CD4-positive, alpha-beta memory T cell (primary cell): Measurements from ENCODE around the gene HSPA1A. TPM values are rescaled to one million over a fixed set of nuclear protein-coding genes. Genes with fewer than 3 reads are reported as not detected.
A peak's percentile ranks its signal among the peaks of the same experiment; 100 is the strongest.

ENCODE experiments used
- CTCF ChIA-PET: fragments of 350-600 bp; sonication (Branson Sonifier 250); formaldehyde crosslinking; loops from one replicate; lab custom pipeline; 2021; ENCODE audit warnings: inconsistent platforms; ENCODE audit not compliant: partially characterized antibody; lab: Charles Lee
- POLR2A ChIA-PET: fragments of 350-600 bp; sonication (Branson Sonifier 250); formaldehyde crosslinking; loops from one replicate; lab custom pipeline; 2021; ENCODE audit not compliant: partially characterized antibody; lab: Charles Lee
- DNase-seq, 5 donors: peaks; one replicate each; pipeline versions ENCODE4 v3.0.0 to v3.0.0-alpha.2; 2020 to 2022; ENCODE audit warnings: mixed read lengths in 1 of 5
- H3K27ac ChIP-seq: one replicate; pipeline ENCODE4 v1.7.0; 2013; ENCODE audit warnings: low read depth, low read length
- H3K27me3 ChIP-seq: 2 replicates; pipeline ENCODE4 v1.7.0; 2013; ENCODE audit warnings: mild to moderate bottlenecking, low read length, moderate library complexity; ENCODE audit not compliant: insufficient read depth
- H3K36me3 ChIP-seq: 2 replicates; pipeline ENCODE4 v1.7.0; 2013; ENCODE audit warnings: mild to moderate bottlenecking, low read length, moderate library complexity; ENCODE audit not compliant: insufficient read depth
- H3K4me1 ChIP-seq: 2 replicates; pipeline ENCODE4 v1.7.0; 2013; ENCODE audit warnings: mild to moderate bottlenecking, low read length, moderate library complexity; ENCODE audit not compliant: insufficient read depth
- H3K4me3 ChIP-seq, 2 donors: one replicate each; pipeline ENCODE4 v1.7.0; 2013; ENCODE audit warnings: low read length in 2 of 2, mild to moderate bottlenecking in 1 of 2
- H3K9me3 ChIP-seq, 2 donors: one replicate each; pipeline ENCODE4 v1.7.0; 2013; ENCODE audit warnings: low read length in 2 of 2, control low read depth in 1 of 2; ENCODE audit not compliant: control insufficient read depth in 1 of 2
- H3K27ac Mint-ChIP-seq, 7 donors: one replicate each; pipeline ENCODE4 v1.8.0; 2020 to 2021; ENCODE audit warnings: mixed read lengths in 7 of 7, mild to moderate bottlenecking in 6 of 7, inconsistent platforms in 3 of 7, moderate library complexity in 3 of 7
- H3K27me3 Mint-ChIP-seq, 2 donors: one replicate each; pipeline ENCODE4 v1.8.0; 2020 to 2021; ENCODE audit warnings: mixed read lengths in 2 of 2
- H3K36me3 Mint-ChIP-seq, 2 donors: one replicate each; pipeline ENCODE4 v1.8.0; 2020 to 2021; ENCODE audit warnings: mixed read lengths in 2 of 2, inconsistent platforms in 1 of 2, mild to moderate bottlenecking in 1 of 2
- H3K4me1 Mint-ChIP-seq, 4 donors: one replicate each; pipeline ENCODE4 v1.8.0; 2020 to 2021; ENCODE audit warnings: mixed read lengths in 4 of 4, mild to moderate bottlenecking in 1 of 4
- H3K4me3 Mint-ChIP-seq, 8 donors: one replicate each; pipeline ENCODE4 v1.8.0; 2020 to 2021; ENCODE audit warnings: mixed read lengths in 8 of 8, mild to moderate bottlenecking in 7 of 8, moderate library complexity in 6 of 8, inconsistent platforms in 3 of 8
- H3K9me3 Mint-ChIP-seq, 8 donors: one replicate each; pipeline ENCODE4 v1.8.0; 2020 to 2021; ENCODE audit warnings: mixed read lengths in 8 of 8, mild to moderate bottlenecking in 5 of 8, inconsistent platforms in 3 of 8, moderate library complexity in 1 of 8
- intact Hi-C: fragments of 100-400 bp; cut with micrococcal nuclease; formaldehyde crosslinking; loops from one replicate; pipeline ENCODE4 v1.15.1; 2023
- polyA plus RNA-seq, 2 donors: library from polyadenylated mRNA; unstranded; fragments of 300-500 nt; fragmentation: Illumina TruSeq; gene quantifications; one replicate each; pipeline ENCODE4 v1.2.3, GENCODE V29; 2021
- total RNA-seq, 2 experiments: library from RNA; stranded (reverse); gene quantifications; one replicate each; pipeline ENCODE4 v1.2.3, GENCODE V29; 2021

The HSPA1A gene
- total and polyA plus RNA-seq, 4 experiments from 2014 or later, result 14.6 to 71.9 (median 70.7) TPM

DNA sequence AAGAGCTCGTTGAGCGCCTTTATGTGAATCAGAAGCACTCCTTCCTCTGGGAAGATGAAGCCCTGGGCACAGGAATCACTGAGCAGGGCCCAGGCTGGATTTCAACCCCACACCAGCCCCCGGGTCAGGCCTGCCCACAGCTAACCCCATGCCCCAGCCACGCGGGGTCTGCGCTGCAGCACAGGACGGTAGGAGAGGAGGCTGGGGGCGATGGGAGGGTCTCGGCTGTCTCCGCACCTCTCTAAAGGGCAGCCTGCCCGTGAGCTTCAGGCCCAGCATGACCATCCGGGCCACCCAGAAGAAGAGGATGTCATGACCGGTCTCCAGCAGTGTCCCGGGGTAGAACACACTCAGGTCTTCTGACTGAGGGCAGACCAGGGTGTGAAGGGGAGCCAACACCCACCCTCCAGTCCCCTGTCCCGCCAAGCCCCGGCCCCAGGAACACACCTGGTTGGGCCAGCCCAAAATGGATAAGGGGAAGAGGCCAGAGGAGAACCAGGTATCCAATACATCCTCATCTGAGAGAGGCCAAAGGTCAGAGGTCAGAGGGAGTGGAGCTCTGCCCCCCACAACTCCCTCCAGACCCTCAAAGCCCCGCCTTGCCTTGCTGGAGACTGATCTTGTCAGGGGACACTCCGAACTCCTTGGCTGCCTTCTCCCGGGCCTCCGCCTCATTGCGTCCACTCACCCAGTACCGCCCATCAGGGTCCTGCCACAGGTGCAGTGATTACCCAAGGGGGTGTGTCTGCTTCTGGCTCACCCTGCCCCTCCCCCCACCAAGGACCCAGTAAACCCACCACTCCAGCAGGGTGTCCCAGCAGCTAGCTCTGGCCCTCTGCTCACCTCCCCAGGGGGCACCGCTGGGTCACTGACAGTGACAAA is 33.9 kb upstream of the HSPA1A start:
- H3K27ac Mint-ChIP-seq, result peak overlapping the region in 1 of 7 donors; percentile 30
- peak overlapping the region in 1 of 8 donors; percentile 36 for H3K4me3 Mint-ChIP-seq
- POLR2A ChIA-PET, result no interaction called here
- peaks cover 47% of the 10 kb centered on the region for H3K36me3 ChIP-seq
- H3K9me3 ChIP-seq, result no peaks in the 10 kb centered on the region
- CTCF ChIA-PET, result interaction anchor here (3.8 kb wide), 1 partner anchor 12 kb away, joined by 15 read pairs; no protein-coding TSS in a partner anchor
- H3K4me1 Mint-ChIP-seq, result peaks cover 6 to 15% (median 12%) of the 10 kb centered on the region in 4 donors
- no peaks in the 10 kb centered on the region for H3K27me3 Mint-ChIP-seq
- H3K4me3 ChIP-seq, result no peak overlapping the region
- no peak for DNase-seq
- intact Hi-C loops, result no loop called here
- no peaks in the 10 kb centered on the region for H3K9me3 Mint-ChIP-seq
- H3K27me3 ChIP-seq, result no peaks in the 10 kb centered on the region
- H3K4me1 ChIP-seq, result peaks cover 14% of the 10 kb centered on the region
- H3K27ac ChIP-seq, result no peak overlapping the region
- peaks cover 16 to 43% of the 10 kb centered on the region in 2 donors for H3K36me3 Mint-ChIP-seq

DNA sequence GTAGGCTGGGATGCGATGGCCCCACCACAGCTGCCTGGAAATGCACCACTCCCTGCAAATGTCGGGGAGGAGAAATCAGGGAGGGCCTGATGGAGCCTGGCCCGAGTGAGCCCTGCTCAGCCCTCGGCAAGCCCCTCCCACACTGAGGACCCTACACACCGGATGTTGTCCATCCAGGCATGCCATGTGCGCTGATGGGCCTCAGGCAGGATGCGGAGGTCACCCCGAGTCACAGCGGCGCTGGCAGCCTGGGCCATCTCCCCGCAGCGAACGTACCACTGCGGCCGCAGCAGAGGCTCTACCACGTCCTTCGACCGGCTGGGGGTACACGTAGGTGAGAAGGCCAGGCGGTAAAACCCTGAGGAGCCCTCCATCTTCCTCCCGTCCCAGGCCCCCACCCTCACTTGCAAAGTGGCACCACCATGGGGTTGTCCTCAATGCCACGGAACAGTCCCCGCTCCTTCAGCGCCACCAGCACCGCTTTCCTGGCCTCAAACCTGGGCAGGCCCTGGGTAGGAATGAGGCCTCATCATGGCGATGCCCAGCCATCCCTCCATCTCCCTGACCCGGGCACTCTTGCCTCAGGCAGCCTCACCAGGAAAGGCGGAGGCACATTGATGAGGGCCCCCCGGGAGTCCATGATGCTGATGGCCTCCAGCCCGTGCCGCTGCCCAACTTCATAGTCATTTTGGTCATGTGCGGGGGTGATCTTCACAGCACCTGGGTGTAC is 33.1 kb upstream of the HSPA1A start:
- Mint-ChIP-seq H3K36me3 (peaks cover 16 to 40% of the 10 kb centered on the region in 2 donors), H3K9me3 (no peaks in the 10 kb centered on the region), H3K27ac (no peak overlapping the region), H3K27me3 (no peaks in the 10 kb centered on the region), H3K4me3 (no peak overlapping the region), H3K4me1 (peaks cover 1 to 8% (median 5%) of the 10 kb centered on the region in 4 donors)
- POLR2A ChIA-PET, result no interaction called here
- intact Hi-C loops, result no loop called here
- CTCF ChIA-PET, result no interaction called here
- Histone ChIP-seq H3K4me1 (peaks cover 6% of the 10 kb centered on the region), H3K27ac (no peak overlapping the region), H3K27me3 (no peaks in the 10 kb centered on the region), H3K36me3 (peaks cover 47% of the 10 kb centered on the region), H3K4me3 (no peak overlapping the region), H3K9me3 (no peaks in the 10 kb centered on the region)
- DNase-seq, result no peak

DNA sequence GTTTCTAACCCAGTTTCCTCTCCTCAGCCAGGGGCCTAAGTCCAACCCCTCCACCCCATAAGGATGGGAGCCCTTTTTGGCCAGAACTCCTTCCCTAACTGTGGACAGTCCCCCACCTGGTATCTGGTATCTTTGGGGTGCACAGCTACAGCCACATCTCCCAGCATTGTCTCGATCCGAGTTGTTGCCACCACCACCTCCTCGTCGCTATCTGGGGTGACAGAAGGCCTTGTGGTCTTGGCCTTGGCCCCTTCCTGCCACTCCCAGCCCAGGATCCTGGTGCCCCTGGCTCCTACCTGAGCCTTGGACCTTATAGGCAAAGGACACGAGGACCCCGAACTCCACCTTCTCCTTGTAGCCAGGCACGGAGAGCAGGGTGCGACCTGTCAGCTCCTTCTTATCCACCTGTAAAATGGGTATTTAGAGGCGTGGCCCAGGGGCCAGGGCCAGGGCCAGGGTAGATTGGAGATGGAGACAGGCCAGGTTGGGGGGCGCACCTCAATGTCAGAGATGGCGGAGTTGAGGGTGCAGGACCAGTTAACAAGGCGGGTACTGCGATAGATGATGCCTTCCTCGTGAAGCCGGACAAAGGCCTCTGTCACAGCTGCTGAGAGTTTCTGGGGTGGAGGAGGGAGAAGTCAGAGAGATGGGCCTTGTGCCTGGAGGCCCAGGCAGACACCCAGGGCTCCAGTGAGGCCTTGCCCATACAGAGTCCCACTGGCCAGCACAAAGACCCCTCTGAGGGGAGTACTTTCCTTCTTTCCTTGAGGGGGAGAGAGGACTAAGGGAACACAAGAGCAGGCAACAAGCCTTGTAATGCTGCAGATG is 31.0 kb upstream of the HSPA1A start:
- H3K4me3 Mint-ChIP-seq, result no peak overlapping the region
- H3K4me1 Mint-ChIP-seq, result peaks cover 0 to 2% (median under 1%) of the 10 kb centered on the region in 4 donors
- Histone ChIP-seq H3K27me3 (no peaks in the 10 kb centered on the region), H3K4me1 (no peaks in the 10 kb centered on the region), H3K4me3 (no peak overlapping the region), H3K27ac (no peak overlapping the region), H3K9me3 (no peaks in the 10 kb centered on the region), H3K36me3 (peaks cover 44% of the 10 kb centered on the region)
- POLR2A ChIA-PET, result interaction anchor here (1.1 to 2.4 kb wide), 4 partner anchors 10 to 47 kb away, joined by 3 to 7 read pairs (median 6); partner anchors contain the start of gene MSH5
- no peaks in the 10 kb centered on the region for H3K9me3 Mint-ChIP-seq
- CTCF ChIA-PET, result no interaction called here
- intact Hi-C loops, result no loop called here
- peak overlapping the region in 4 of 7 donors; percentile 36 to 52 (median 44) for H3K27ac Mint-ChIP-seq
- no peaks in the 10 kb centered on the region for H3K27me3 Mint-ChIP-seq
- H3K36me3 Mint-ChIP-seq, result peaks cover 20 to 37% of the 10 kb centered on the region in 2 donors
- no peak for DNase-seq

DNA sequence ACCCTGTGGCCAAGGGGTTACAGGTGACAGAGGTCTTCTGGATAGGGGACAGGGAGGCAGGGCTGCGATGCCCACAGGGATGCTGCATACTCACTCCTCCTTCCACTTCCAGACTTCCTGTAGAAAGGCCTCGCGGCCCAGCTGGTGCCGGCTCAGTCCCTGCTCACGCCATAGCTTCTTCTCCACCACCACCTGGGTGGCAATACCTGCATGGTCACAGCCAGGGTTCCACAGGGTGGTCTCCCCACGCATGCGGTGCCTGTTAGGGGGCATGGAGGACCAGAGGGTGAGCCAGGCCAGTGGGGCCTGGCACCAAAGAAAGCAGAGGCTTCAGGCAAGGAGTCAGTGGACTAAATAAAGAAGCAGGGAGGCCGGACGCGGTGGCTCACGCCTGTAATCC is 29.9 kb upstream of the HSPA1A start:
- POLR2A ChIA-PET, result interaction anchor here (0.9 to 2.4 kb wide), 3 partner anchors 25 to 48 kb away, joined by 3 to 7 read pairs (median 3); partner anchors contain the start of gene MSH5
- Mint-ChIP-seq H3K27me3 (no peaks in the 10 kb centered on the region), H3K9me3 (no peaks in the 10 kb centered on the region), H3K4me3 (no peak overlapping the region), H3K4me1 (peaks cover 1 to 4% (median 3%) of the 10 kb centered on the region in 4 donors), H3K36me3 (peaks cover 22 to 30% of the 10 kb centered on the region in 2 donors), H3K27ac (no peak overlapping the region)
- Histone ChIP-seq H3K9me3 (no peaks in the 10 kb centered on the region), H3K36me3 (peaks cover 38% of the 10 kb centered on the region), H3K4me3 (no peak overlapping the region), H3K4me1 (no peaks in the 10 kb centered on the region), H3K27me3 (no peaks in the 10 kb centered on the region), H3K27ac (no peak overlapping the region)
- DNase-seq, result no peak
- CTCF ChIA-PET, result interaction anchor here (4.1 kb wide), 1 partner anchor 15 kb away, joined by 17 read pairs; no protein-coding TSS in a partner anchor
- intact Hi-C loops, result no loop called here

DNA sequence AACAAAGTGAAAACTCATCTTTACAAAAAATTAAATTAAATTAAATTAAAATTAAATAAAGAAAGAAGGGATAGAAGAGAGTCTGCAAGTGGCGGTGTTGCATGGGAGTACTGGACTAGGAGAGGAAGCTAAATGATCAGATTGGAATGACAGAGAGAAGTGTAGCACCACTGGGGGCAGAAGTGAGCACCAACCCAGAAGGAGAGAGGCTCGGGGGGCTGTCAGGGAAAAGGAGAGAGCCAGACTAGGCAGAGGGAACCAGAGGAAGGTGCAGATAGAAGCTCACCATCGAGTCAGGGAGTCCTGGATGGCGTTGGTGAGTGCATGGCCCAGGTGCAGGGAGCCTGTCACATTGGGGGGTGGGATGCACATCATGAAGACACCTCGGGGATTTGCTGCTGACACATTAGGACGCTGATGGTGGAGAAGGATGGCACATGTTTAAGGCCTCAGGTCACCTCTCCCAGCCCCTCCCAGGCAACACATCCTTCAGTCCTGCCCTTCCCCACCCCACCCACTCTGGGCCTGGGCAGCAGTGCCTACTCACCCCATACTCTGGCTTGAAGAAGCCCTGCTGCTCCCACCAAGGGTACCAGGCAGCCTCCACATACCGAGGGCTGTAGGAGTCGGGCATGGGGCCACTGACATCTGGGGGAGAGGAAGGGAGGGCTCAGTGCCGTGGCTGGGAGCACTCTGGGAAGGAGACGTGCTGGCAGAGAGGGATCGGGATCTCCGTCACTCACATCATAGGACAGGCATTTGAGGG is 23.8 kb upstream of the HSPA1A start:
- Mint-ChIP-seq H3K4me3 (peak overlapping the region in 1 of 8 donors; percentile 21), H3K36me3 (peaks cover 14 to 30% of the 10 kb centered on the region in 2 donors), H3K27ac (peak overlapping the region in 6 of 7 donors; percentile 5 to 79 (median 46)), H3K4me1 (peaks cover 16 to 48% (median 25%) of the 10 kb centered on the region in 4 donors), H3K9me3 (no peaks in the 10 kb centered on the region), H3K27me3 (no peaks in the 10 kb centered on the region)
- CTCF ChIA-PET, result interaction anchor here (0.7 to 3.4 kb wide), 10 partner anchors 15 to 64 kb away, joined by 3 to 15 read pairs (median 4); partner anchors contain the start of genes CLIC1, DDAH2, LSM2 and MSH5
- intact Hi-C loops, result no loop called here
- Histone ChIP-seq H3K27me3 (no peaks in the 10 kb centered on the region), H3K27ac (peak overlapping the region; percentile 21), H3K36me3 (peaks cover 6% of the 10 kb centered on the region), H3K9me3 (no peaks in the 10 kb centered on the region), H3K4me1 (peaks cover 32% of the 10 kb centered on the region), H3K4me3 (no peak overlapping the region)
- DNase-seq, result no peak
- POLR2A ChIA-PET, result interaction anchor here (0.9 to 1.2 kb wide), 2 partner anchors 14 to 15 kb away, joined by 4 to 6 read pairs; partner anchors contain the start of genes LSM2 and VWA7

DNA sequence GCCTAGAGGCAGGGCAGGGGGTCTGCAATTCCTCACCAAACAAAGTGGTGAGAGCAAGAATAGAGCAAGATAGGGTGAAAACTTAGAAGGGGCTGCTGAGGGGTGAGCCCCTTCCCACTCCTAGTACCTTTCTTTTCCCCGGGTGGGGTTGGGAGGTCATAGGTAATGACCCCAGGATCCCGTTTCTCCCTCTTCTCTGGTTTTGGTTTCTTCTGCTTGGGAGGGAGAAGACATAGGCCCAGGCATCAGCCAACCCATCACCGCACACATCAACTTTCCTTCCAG is 23.3 kb upstream of the HSPA1A start:
- H3K36me3 ChIP-seq, result peaks cover 6% of the 10 kb centered on the region
- intact Hi-C loops, result no loop called here
- H3K27me3 ChIP-seq, result no peaks in the 10 kb centered on the region
- H3K9me3 Mint-ChIP-seq, result no peaks in the 10 kb centered on the region
- no peaks in the 10 kb centered on the region for H3K27me3 Mint-ChIP-seq
- DNase-seq, result no peak
- peak overlapping the region in 4 of 7 donors; percentile 14 to 60 (median 24) for H3K27ac Mint-ChIP-seq
- no peak overlapping the region for H3K4me3 ChIP-seq
- ChIA-PET CTCF (interaction anchor here (0.7 to 3.4 kb wide), 6 partner anchors 14 to 65 kb away, joined by 3 to 11 read pairs (median 4); partner anchors contain the start of genes DDAH2 and LSM2), POLR2A (interaction anchor here (1.2 kb wide), 1 partner anchor 14 kb away, joined by 4 read pairs; the partner anchor contains the start of gene VWA7)
- H3K9me3 ChIP-seq, result no peaks in the 10 kb centered on the region
- peaks cover 14 to 30% of the 10 kb centered on the region in 2 donors for H3K36me3 Mint-ChIP-seq
- peaks cover 18 to 53% (median 28%) of the 10 kb centered on the region in 4 donors for H3K4me1 Mint-ChIP-seq
- H3K4me3 Mint-ChIP-seq, result no peak overlapping the region
- H3K27ac ChIP-seq, result no peak overlapping the region
- H3K4me1 ChIP-seq, result peaks cover 38% of the 10 kb centered on the region
